Ishikawa (cell line): ENCODE data around the gene ACKR2.

Source experiments
- CEBPB ChIP-seq: IDR thresholded peaks from 2 replicates; pipeline ENCODE4 v1.6.1; 2012
- CREB1 ChIP-seq: IDR thresholded peaks from 2 replicates; pipeline ENCODE4 v1.6.1; 2012; ENCODE audit warnings: low read depth
- EGR1 ChIP-seq: IDR thresholded peaks from 2 replicates; pipeline ENCODE4 v1.6.1; 2012
- EP300 ChIP-seq: IDR thresholded peaks from 2 replicates; pipeline ENCODE4 v1.6.1; 2012; ENCODE audit warnings: borderline replicate concordance
- FOXM1 ChIP-seq: IDR thresholded peaks from 2 replicates; pipeline ENCODE4 v1.6.1; 2012; ENCODE audit warnings: low read depth, borderline replicate concordance
- NFIC ChIP-seq: IDR thresholded peaks from 2 replicates; pipeline ENCODE4 v1.6.1; 2012
- RAD21 ChIP-seq: IDR thresholded peaks from 2 replicates; pipeline ENCODE4 v1.6.1; 2012; ENCODE audit warnings: low read depth
- TAF1 ChIP-seq: IDR thresholded peaks from 2 replicates; pipeline ENCODE4 v1.6.1; 2012; ENCODE audit warnings: low read depth, mild to moderate bottlenecking
- TCF12 ChIP-seq: IDR thresholded peaks from 2 replicates; pipeline ENCODE4 v1.6.1; 2012; ENCODE audit warnings: low read depth
- TEAD4 ChIP-seq: IDR thresholded peaks from 2 replicates; pipeline ENCODE4 v1.6.1; 2012
- YY1 ChIP-seq: IDR thresholded peaks from 2 replicates; pipeline ENCODE4 v1.6.1; 2012; ENCODE audit warnings: low read depth
- TF ChIP-seq, protein P1 (sequence below): IDR thresholded peaks from 2 replicates; pipeline ENCODE4 v1.6.1; 2012
- TF ChIP-seq, protein P2 (sequence below): IDR thresholded peaks from 2 replicates; pipeline ENCODE4 v1.6.1; 2012; ENCODE audit warnings: low read depth, mild to moderate bottlenecking

DNA sequence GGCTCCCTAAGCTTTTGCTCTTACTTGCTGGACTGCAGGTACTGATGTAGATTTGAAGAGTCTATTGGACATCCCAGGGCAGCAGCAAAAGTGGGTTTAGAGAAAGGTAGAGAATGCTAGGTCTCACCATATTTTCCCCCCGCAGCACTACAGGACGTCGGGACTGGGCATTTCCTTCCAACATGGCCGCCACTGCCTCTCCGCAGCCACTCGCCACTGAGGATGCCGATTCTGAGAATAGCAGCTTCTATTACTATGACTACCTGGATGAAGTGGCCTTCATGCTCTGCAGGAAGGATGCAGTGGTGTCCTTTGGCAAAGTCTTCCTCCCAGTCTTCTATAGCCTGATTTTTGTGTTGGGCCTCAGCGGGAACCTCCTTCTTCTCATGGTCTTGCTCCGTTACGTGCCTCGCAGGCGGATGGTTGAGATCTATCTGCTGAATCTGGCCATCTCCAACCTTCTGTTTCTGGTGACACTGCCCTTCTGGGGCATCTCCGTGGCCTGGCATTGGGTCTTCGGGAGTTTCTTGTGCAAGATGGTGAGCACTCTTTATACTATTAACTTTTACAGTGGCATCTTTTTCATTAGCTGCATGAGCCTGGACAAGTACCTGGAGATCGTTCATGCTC, 55.2 kb downstream of the ACKR2 start:
- TF ChIP-seq YY1 (no peak), EGR1 (no peak), TAF1 (no peak), RAD21 (no peak), EP300 (no peak), TCF12 (no peak), TEAD4 (no peak), NFIC (no peak), CEBPB (no peak), FOXM1 (no peak), CREB1 (no peak)
- TF ChIP-seq, protein P1, sequence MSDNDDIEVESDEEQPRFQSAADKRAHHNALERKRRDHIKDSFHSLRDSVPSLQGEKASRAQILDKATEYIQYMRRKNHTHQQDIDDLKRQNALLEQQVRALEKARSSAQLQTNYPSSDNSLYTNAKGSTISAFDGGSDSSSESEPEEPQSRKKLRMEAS, result no peak
- TF ChIP-seq, protein P2, sequence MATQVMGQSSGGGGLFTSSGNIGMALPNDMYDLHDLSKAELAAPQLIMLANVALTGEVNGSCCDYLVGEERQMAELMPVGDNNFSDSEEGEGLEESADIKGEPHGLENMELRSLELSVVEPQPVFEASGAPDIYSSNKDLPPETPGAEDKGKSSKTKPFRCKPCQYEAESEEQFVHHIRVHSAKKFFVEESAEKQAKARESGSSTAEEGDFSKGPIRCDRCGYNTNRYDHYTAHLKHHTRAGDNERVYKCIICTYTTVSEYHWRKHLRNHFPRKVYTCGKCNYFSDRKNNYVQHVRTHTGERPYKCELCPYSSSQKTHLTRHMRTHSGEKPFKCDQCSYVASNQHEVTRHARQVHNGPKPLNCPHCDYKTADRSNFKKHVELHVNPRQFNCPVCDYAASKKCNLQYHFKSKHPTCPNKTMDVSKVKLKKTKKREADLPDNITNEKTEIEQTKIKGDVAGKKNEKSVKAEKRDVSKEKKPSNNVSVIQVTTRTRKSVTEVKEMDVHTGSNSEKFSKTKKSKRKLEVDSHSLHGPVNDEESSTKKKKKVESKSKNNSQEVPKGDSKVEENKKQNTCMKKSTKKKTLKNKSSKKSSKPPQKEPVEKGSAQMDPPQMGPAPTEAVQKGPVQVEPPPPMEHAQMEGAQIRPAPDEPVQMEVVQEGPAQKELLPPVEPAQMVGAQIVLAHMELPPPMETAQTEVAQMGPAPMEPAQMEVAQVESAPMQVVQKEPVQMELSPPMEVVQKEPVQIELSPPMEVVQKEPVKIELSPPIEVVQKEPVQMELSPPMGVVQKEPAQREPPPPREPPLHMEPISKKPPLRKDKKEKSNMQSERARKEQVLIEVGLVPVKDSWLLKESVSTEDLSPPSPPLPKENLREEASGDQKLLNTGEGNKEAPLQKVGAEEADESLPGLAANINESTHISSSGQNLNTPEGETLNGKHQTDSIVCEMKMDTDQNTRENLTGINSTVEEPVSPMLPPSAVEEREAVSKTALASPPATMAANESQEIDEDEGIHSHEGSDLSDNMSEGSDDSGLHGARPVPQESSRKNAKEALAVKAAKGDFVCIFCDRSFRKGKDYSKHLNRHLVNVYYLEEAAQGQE, result no peak
